Muscle layer of colon (tissue), 2 donors: ENCODE data around the gene AGRP.

Experiments
- H3K27ac ChIP-seq: one replicate; pipeline ENCODE4 v1.7.0; 2013; ENCODE audit warnings: low read depth, mild to moderate bottlenecking, low read length, moderate library complexity
- H3K27me3 ChIP-seq, 2 donors: one replicate each; pipeline ENCODE4 v1.7.0; 2013; ENCODE audit warnings: low read length in 2 of 2, mild to moderate bottlenecking in 2 of 2; ENCODE audit not compliant: insufficient read depth in 2 of 2, control insufficient read depth in 1 of 2
- H3K36me3 ChIP-seq: one replicate; pipeline ENCODE4 v1.7.0; 2013; ENCODE audit warnings: mild to moderate bottlenecking, low read length; ENCODE audit not compliant: insufficient read depth
- H3K4me1 ChIP-seq: one replicate; pipeline ENCODE4 v1.7.0; 2013; ENCODE audit warnings: mild to moderate bottlenecking, low read length; ENCODE audit not compliant: insufficient read depth
- H3K4me3 ChIP-seq, 2 donors: one replicate each; pipeline ENCODE4 v1.7.0; 2013; ENCODE audit warnings: low read length in 2 of 2, low read depth in 1 of 2, mild to moderate bottlenecking in 1 of 2, moderate library complexity in 1 of 2
- H3K9ac ChIP-seq: one replicate; pipeline ENCODE4 v1.7.0; 2013; ENCODE audit warnings: low read length
- H3K9me3 ChIP-seq: one replicate; pipeline ENCODE4 v1.7.0; 2013; ENCODE audit warnings: mild to moderate bottlenecking, low read length
- donor health status: abdominal sarcoma.
- donor health status: Adenocarcinoma of cecum.

Gene AGRP

DNA sequence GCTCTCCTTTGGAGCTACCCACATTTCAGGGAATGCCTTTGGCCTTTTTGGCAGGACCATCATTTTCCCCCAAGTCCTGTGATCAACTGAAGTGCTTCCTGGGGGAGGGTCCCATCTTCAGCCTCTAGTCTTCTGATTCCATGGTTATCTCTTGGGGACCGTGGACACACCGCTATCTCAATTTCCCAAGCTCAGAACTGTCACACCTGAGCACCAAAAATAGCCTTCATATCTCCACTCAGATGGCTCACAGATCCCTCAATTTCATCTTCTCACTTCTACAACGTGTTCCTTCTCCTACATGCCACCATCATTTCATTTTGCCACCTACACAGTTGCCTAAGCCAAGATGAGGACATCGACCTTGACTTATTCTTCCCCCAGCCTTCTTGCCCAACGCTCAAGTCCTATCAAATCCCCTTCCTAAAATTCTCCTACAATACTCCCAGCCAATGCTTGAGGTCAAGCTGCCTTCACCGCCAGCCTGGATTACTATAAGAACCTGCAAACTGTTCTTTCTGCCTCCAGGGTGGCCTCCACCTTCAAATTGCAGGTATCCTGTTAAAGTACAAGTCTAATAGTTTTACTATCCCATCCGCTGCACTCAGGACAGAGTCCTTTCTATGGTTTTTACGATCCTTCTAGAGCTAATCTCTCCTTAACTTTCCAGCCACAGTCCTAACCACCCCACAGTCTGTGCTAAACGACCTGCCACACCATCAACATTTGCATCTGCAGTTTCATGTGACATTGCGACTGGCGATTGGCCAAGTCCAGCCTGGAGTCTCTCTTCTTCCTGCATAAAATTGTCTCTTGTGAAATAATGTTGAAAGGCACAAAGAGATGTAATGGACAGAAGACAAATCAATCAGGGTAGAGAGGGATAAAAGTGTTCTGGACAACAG lies 8.5 kb downstream of the AGRP start:
- H3K9me3 ChIP-seq: no peaks in the 10 kb centered on the region
- H3K9ac ChIP-seq: no peak overlapping the region
- no peaks in the 10 kb centered on the region for H3K27me3 ChIP-seq
- peaks cover 38% of the 10 kb centered on the region for H3K4me1 ChIP-seq
- no peak overlapping the region for H3K4me3 ChIP-seq
- H3K27ac ChIP-seq: no peak overlapping the region
- H3K36me3 ChIP-seq: no peaks in the 10 kb centered on the region

DNA sequence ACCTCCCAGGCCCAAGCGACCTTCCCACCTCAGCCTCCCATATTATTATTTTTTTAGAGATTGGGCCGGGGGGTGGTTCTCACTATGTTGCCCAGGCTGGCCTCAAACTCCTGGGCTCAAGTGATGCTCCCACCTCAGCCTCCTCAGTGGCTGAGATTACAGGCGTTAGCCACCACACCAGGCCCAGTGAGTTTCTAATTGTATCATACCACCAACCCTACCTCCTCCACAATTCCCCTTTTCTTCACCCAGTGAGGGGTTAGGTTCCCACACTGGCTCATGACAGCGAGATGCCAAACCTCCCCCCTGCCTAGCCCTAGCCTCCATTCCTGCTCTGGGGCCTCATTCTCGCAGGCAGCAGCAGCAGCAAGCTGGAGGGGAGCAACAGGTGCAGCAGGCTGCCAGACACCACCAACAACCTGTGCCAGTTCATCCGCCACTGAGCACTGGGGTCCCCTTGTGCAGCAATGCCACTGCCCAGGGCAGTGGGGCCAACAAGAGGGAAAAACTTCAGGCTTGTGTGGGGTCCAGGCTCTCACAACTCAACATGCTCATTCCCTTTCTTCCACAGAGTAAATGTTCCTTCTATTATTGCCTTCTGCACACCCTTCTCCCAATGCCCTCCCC lies 11.5 kb downstream of the AGRP start:
- no peak overlapping the region for H3K9ac ChIP-seq
- H3K4me3 ChIP-seq: no peak overlapping the region
- H3K9me3 ChIP-seq: no peaks in the 10 kb centered on the region
- no peaks in the 10 kb centered on the region for H3K27me3 ChIP-seq
- no peaks in the 10 kb centered on the region for H3K36me3 ChIP-seq
- no peak overlapping the region for H3K27ac ChIP-seq
- peaks cover 31% of the 10 kb centered on the region for H3K4me1 ChIP-seq

DNA sequence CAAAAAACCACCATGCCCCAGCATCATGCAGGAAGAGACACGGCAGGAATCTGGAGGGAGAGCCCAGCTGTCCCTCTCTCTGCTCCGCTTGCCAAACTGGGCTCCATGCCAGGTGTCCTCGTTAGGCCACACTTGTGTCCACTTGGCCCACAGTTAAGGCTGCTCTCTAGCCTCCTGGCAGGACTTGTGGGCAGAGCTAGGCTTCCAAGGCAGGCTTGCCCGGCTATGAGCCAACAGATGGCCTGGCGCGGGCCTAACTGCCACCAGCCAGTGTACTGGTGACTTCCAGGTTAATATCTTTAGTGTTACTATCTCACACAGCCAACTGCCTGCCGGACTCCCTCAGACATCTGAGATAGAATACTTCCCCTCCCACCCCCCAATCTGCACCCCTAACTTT lies 13.0 kb downstream of the AGRP start:
- H3K27me3 ChIP-seq: no peaks in the 10 kb centered on the region
- H3K36me3 ChIP-seq: no peaks in the 10 kb centered on the region
- no peak overlapping the region for H3K27ac ChIP-seq
- peaks cover 23% of the 10 kb centered on the region for H3K4me1 ChIP-seq
- H3K9ac ChIP-seq: no peak overlapping the region
- no peaks in the 10 kb centered on the region for H3K9me3 ChIP-seq
- no peak overlapping the region for H3K4me3 ChIP-seq

DNA sequence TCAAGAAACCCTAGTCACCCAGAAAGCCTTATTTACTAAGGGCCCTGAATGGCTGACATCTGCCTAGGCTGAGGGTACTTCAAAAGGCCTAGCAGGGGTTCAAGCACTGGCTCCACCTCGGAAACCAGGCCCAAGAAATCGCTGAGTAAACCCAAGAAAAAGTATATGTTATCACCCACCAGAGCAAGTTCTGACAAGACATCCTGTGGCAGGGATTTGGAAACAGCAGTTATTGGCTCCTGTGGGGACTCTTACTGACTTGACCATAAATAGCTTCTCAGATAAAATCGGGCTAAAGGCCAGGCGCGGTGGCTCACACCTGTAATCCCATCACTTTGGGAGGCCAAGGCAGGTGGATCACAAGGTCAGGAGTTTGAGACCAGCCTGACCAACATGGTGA lies 14.6 kb downstream of the AGRP start:
- Histone ChIP-seq H3K9me3 (no peaks in the 10 kb centered on the region), H3K4me1 (peaks cover 32% of the 10 kb centered on the region), H3K27ac (no peak overlapping the region)

DNA sequence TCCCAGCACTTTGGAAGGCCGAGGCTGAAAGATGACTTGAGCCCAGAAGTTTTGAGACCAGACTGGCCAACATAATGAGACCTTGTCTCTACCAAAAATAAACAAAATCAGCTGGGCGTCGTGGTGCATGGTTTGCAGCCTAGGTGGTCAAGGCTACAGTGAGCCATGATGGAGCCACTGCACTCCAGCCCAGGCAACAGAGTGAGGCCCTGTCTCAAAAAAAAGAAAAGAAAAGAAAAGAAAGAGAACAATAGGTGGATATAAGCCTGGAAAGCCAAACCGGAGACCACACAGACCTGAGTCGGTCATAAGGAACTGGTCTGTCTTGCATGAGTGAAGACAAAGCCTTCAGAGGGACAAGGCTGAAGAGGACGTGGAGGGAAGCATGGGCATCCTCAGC lies 16.8 kb downstream of the AGRP start:
- Histone ChIP-seq H3K27me3 (no peaks in the 10 kb centered on the region), H3K36me3 (no peaks in the 10 kb centered on the region), H3K27ac (no peak overlapping the region), H3K9me3 (no peaks in the 10 kb centered on the region), H3K4me3 (no peak overlapping the region), H3K9ac (no peak overlapping the region), H3K4me1 (peaks cover 49% of the 10 kb centered on the region)

More for the DNA sequence above, 14.6 kb downstream of the AGRP start:
- no peaks in the 10 kb centered on the region for H3K36me3 ChIP-seq
- no peak overlapping the region for H3K9ac ChIP-seq
- H3K27me3 ChIP-seq: no peaks in the 10 kb centered on the region
- no peak overlapping the region for H3K4me3 ChIP-seq

DNA sequence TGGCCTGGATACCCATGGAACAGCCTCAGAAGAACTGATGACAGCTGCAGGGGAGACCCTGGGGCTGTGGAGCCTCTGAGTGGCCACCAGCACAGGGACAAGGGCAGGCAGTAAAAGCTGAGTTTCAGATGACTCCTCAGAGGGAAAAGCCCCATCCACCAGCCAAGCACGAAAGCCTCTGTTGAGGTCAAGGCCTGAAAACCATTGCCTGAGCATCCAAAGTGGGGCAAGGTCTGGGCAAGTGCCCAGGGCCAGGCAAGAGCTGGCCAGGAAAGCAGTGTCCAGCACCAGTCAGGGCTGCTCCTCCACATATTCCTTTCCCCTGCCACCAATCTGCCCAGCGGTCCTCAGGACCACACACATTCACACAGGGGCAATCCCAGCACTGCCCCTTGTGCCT lies 18.8 kb downstream of the AGRP start:
- H3K27ac ChIP-seq: no peak overlapping the region
- H3K9me3 ChIP-seq: no peaks in the 10 kb centered on the region
- H3K4me1 ChIP-seq: peaks cover 62% of the 10 kb centered on the region
- no peaks in the 10 kb centered on the region for H3K27me3 ChIP-seq
- no peak overlapping the region for H3K4me3 ChIP-seq
- no peaks in the 10 kb centered on the region for H3K36me3 ChIP-seq
- no peak overlapping the region for H3K9ac ChIP-seq

DNA sequence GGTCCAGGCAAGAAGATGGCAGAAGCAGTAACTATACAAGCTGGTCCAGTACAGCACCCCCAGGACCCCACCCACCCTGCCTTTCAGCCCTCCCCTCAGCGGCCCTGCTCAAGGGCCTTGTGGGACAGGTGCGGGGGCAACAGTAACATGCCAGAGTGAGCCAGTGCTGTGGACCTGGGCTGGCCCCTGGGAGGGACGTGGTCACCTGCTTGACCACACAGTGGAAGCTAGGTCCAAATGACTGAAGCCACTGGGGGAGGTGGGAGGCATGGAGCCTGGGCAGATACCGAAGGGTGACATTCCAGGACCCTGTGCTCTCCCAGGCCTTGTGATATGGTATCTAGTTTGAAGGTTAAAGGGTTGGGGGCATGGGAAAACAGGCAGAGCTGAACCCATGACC lies 19.7 kb downstream of the AGRP start:
- peaks cover 71% of the 10 kb centered on the region for H3K4me1 ChIP-seq
- H3K4me3 ChIP-seq: no peak overlapping the region
- no peak overlapping the region for H3K9ac ChIP-seq
- H3K27me3 ChIP-seq: no peaks in the 10 kb centered on the region
- no peak overlapping the region for H3K27ac ChIP-seq
- no peaks in the 10 kb centered on the region for H3K36me3 ChIP-seq
- no peaks in the 10 kb centered on the region for H3K9me3 ChIP-seq

DNA sequence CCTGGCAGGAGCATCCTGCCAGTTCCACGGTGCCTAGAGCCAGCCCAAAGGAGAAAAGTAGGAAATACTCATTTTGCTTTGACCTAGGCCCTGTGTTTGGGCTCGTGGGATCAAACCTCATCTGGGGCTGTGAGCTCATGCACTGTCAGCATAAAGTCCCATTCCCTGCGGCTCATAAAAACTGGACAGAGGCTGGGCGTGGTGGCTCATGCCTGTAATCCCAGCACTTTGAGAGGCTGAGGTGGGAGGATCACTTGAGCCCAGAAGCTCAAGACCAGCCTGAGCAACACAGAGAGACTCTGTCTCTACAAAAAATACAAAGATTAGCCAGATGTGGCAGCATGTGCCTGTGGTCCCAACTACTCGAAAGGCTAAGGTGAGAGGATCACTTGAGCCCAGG lies 20.3 kb downstream of the AGRP start:
- Histone ChIP-seq H3K9ac (no peak overlapping the region), H3K4me1 (peaks cover 77% of the 10 kb centered on the region), H3K36me3 (no peaks in the 10 kb centered on the region), H3K27ac (no peak overlapping the region), H3K9me3 (no peaks in the 10 kb centered on the region), H3K4me3 (no peak overlapping the region), H3K27me3 (no peaks in the 10 kb centered on the region)

DNA sequence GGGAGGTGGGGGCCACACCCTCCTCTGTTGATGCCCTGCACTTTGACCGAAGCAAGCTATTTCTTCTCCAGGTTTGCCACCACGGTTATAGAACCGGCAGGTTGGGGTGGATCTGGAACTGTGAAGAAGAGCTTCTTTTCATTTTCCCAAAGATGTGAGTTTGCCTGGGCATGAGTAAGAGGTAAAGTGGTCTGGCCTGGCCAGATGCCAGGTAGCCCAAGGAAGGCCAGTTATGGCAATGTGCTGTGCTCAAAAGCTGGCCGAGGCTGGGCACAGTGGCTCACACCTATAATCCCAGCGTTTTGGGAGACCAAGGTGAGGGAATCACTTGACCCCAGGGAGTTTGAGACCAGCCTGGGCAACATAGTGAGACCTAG lies 21.1 kb downstream of the AGRP start:
- no peak overlapping the region for H3K9ac ChIP-seq
- H3K4me1 ChIP-seq: peaks cover 81% of the 10 kb centered on the region
- H3K27me3 ChIP-seq: no peaks in the 10 kb centered on the region
- no peaks in the 10 kb centered on the region for H3K36me3 ChIP-seq
- no peak overlapping the region for H3K4me3 ChIP-seq
- no peaks in the 10 kb centered on the region for H3K9me3 ChIP-seq
- H3K27ac ChIP-seq: no peak overlapping the region

DNA sequence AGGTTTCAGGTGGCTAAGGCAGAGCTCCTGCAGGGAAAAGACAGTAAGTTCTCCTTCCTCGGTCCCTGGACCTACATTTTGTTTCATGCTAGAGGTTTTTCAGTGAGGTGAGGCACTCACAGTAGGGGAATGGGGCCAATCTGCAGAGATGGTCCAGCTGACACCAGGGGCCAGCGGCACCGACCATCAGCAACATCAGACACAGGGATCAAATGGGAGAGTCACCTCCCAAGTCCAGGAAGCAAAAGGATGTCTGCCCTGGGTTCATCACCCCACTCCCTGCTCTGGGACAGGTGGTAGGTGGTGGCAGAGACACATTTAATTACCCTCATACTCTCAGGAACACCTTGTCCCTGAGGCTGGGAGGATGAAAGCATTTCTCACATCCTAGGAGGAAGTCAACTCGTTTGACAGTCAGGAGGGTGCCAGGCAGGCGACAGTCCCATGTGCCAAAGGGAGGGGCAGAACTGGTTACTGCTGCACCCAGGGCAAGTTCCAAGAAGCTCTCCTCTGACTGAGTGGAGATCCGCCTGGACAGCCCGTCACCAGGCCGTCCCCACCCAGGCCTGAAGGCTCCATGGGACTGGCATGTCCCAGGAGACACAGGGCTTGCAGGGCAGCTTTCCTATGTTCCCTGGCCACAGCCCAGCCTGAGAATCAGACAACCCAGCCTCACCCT lies 21.6 kb downstream of the AGRP start:
- H3K27me3 ChIP-seq: no peaks in the 10 kb centered on the region
- no peak overlapping the region for H3K4me3 ChIP-seq
- H3K9ac ChIP-seq: no peak overlapping the region
- H3K36me3 ChIP-seq: no peaks in the 10 kb centered on the region
- peaks cover 86% of the 10 kb centered on the region for H3K4me1 ChIP-seq
- no peaks in the 10 kb centered on the region for H3K9me3 ChIP-seq
- H3K27ac ChIP-seq: no peak overlapping the region

DNA sequence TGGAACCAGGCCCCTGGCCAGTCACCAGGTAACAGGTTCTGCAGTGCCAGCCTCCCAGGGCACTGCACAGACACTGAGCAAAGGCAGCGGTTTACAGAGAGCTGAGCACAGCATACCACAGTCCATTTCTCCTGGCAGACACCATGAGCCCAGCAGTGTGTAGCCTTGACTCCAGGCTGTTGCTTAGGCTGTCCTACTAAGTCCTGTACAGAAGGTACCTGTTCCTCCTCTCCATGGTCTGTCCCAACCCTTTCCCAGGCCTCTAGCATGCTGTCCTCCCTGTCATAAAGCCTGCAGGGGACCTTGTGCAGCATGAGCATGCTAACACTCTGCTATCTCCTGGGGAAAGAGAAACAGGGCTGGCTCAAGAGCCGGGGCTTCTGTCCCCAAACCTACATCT lies 22.4 kb downstream of the AGRP start:
- Histone ChIP-seq H3K9ac (no peak overlapping the region), H3K9me3 (no peaks in the 10 kb centered on the region), H3K27ac (peak overlapping the region; percentile 10), H3K27me3 (no peaks in the 10 kb centered on the region), H3K36me3 (no peaks in the 10 kb centered on the region), H3K4me1 (peaks cover 92% of the 10 kb centered on the region), H3K4me3 (no peak overlapping the region)
